ENCODE measurements around the gene HS3ST4. TPM values are rescaled to one million over a fixed set of nuclear protein-coding genes. Genes with fewer than 3 reads are reported as not detected.

The HS3ST4 gene
- polyA plus RNA-seq, 1 experiment: not detected

DNA sequence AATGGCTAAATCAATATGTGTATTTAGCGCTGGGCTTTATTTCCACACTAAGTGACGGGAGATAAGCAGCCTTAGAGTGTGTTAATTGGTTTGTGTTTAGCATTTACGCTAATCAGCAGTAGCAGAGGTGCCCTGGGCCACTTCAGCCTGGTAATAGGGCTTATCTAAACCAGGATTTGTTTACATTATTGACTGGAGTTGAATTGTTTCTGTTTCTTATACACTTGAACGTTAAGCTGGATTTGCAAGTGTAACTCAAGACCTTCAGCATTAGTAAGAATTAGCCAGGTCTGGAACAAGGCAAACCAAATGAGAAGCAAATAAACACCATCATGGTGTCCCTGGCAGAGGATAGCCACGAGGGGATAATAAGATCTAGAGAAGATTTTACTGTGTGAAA is 313.6 kb downstream of the HS3ST4 start:
- CTCF ChIA-PET: no interaction called here
- TF ChIP-seq, protein P1, sequence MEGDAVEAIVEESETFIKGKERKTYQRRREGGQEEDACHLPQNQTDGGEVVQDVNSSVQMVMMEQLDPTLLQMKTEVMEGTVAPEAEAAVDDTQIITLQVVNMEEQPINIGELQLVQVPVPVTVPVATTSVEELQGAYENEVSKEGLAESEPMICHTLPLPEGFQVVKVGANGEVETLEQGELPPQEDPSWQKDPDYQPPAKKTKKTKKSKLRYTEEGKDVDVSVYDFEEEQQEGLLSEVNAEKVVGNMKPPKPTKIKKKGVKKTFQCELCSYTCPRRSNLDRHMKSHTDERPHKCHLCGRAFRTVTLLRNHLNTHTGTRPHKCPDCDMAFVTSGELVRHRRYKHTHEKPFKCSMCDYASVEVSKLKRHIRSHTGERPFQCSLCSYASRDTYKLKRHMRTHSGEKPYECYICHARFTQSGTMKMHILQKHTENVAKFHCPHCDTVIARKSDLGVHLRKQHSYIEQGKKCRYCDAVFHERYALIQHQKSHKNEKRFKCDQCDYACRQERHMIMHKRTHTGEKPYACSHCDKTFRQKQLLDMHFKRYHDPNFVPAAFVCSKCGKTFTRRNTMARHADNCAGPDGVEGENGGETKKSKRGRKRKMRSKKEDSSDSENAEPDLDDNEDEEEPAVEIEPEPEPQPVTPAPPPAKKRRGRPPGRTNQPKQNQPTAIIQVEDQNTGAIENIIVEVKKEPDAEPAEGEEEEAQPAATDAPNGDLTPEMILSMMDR (IDR thresholded peaks at IDR 0.05; ENCODE audit: low read depth, low read length): no peak
- H3K9me3 ChIP-seq (ENCODE audit: control insufficient read depth, insufficient read depth, low read length): peaks cover 12% of the 10 kb centered on the region; the same call in 1 of the 2 replicates
- H3K27ac ChIP-seq (ENCODE audit: low read depth, low read length): no peak overlapping the region
- POLR2A ChIA-PET: no interaction called here
- no peaks in the 10 kb centered on the region for H3K27me3 ChIP-seq (ENCODE audit: control insufficient read depth, insufficient read depth, low read length)
- no peak for DNase-seq (ENCODE audit: low read depth, low spot score)
- no peak overlapping the region for H3K4me3 ChIP-seq (ENCODE audit: low read depth, low read length)

GRCh38 chr16:26012376-26012775 is 320.6 kb downstream of the HS3ST4 start:
- ChIA-PET CTCF (no interaction called here), POLR2A (no interaction called here)
- no peaks in the 10 kb centered on the region for H3K27me3 ChIP-seq (ENCODE audit: control insufficient read depth, insufficient read depth, low read length)
- no peak overlapping the region for H3K27ac ChIP-seq (ENCODE audit: low read depth, low read length)
- TF ChIP-seq, protein P1 (IDR thresholded peaks at IDR 0.05; ENCODE audit: low read depth, low read length): no peak
- peaks cover 15% of the 10 kb centered on the region for H3K9me3 ChIP-seq (ENCODE audit: control insufficient read depth, insufficient read depth, low read length)
- no peak for DNase-seq (ENCODE audit: low read depth, low spot score)
- no peak overlapping the region for H3K4me3 ChIP-seq (ENCODE audit: low read depth, low read length)

DNA sequence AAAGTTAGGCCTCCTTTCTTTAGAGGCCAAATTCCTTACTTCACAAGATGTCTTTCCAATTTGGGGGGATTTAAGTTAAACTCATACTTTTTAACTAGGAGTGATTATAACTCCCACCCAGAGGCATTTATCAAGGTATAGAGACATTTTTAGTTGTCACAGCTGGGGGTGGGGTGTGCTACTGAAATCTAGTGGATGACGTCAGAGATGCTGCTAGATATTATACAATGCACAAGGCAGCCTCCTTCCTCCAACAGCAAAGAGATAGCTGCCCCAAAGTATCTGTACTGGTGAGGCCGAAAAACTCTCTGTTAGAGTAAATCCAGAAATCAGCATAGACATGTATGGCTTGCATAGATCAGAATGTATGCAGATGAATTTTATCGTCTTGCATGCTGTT is 324.0 kb downstream of the HS3ST4 start:
- CTCF ChIA-PET: no interaction called here
- no peak for DNase-seq (ENCODE audit: low read depth, low spot score)
- Histone ChIP-seq H3K27ac (ENCODE audit: low read depth, low read length) (no peak overlapping the region), H3K27me3 (ENCODE audit: control insufficient read depth, insufficient read depth, low read length) (no peaks in the 10 kb centered on the region), H3K4me3 (ENCODE audit: low read depth, low read length) (no peak overlapping the region), H3K9me3 (ENCODE audit: control insufficient read depth, insufficient read depth, low read length) (peaks cover 7% of the 10 kb centered on the region)
- TF ChIP-seq, protein P1 (IDR thresholded peaks at IDR 0.05; ENCODE audit: low read depth, low read length): no peak
- POLR2A ChIA-PET: no interaction called here

DNA sequence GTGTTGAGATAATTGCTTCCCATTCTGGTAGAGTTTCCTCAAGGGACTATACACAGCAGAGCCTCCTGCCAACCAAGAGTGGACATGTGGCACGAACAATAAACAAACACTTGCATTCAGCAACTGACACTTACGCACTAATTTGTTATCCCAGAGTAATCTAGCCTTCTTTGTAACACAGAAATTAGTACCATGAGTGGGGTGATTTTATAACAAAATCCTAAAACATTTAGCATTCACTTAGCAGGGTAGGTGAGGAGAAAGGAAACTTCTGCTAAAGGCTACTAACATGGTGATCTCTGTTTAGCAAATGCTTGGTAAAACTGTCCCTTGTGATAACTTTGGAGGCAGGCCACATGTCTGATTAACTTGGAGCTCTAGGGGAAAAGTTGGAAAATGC is 325.2 kb downstream of the HS3ST4 start:
- Histone ChIP-seq H3K9me3 (ENCODE audit: control insufficient read depth, insufficient read depth, low read length) (peaks cover 9% of the 10 kb centered on the region), H3K4me3 (ENCODE audit: low read depth, low read length) (no peak overlapping the region), H3K27me3 (ENCODE audit: control insufficient read depth, insufficient read depth, low read length) (no peaks in the 10 kb centered on the region), H3K27ac (ENCODE audit: low read depth, low read length) (no peak overlapping the region)
- CTCF ChIA-PET: no interaction called here
- POLR2A ChIA-PET: no interaction called here
- DNase-seq (ENCODE audit: low read depth, low spot score): no peak
- TF ChIP-seq, protein P1 (IDR thresholded peaks at IDR 0.05; ENCODE audit: low read depth, low read length): no peak

GRCh38 chr16:26019381-26020242 is 327.9 kb downstream of the HS3ST4 start:
- Histone ChIP-seq H3K9me3 (ENCODE audit: control insufficient read depth, insufficient read depth, low read length) (peaks cover 9% of the 10 kb centered on the region), H3K27ac (ENCODE audit: low read depth, low read length) (no peak overlapping the region), H3K4me3 (ENCODE audit: low read depth, low read length) (no peak overlapping the region), H3K27me3 (ENCODE audit: control insufficient read depth, insufficient read depth, low read length) (no peaks in the 10 kb centered on the region)
- CTCF ChIA-PET: no interaction called here
- TF ChIP-seq, protein P1 (IDR thresholded peaks at IDR 0.05; ENCODE audit: low read depth, low read length): no peak
- no peak for DNase-seq (ENCODE audit: low read depth, low spot score)
- POLR2A ChIA-PET: no interaction called here
